Activated CD8-positive, alpha-beta T cell treated with anti-CD3 and anti-CD28 coated beads, Interleukin-2, amount 10 ng/mL, durations not matched to agents 7 days and 5 days (primary cell): ENCODE measurements around the gene ZNF653. TPM values are rescaled to one million over a fixed set of nuclear protein-coding genes. Genes with fewer than 3 reads are reported as not detected.

Experiments used
- ATAC-seq: fragments of 150-1000 bp; cut with Tn5 transposase; one replicate; pipeline ENCODE4 v1.10.0; 2021; ENCODE audit warnings: moderate library complexity
- CTCF ChIA-PET: fragments of 350-600 bp; sonication (Branson Sonifier 250); formaldehyde crosslinking; loops from one replicate; lab custom pipeline; 2021; ENCODE audit warnings: antibody characterized with exemption; lab: Charles Lee
- POLR2A ChIA-PET: fragments of 350-600 bp; sonication (Branson Sonifier 250); formaldehyde crosslinking; loops from one replicate; lab custom pipeline; 2021; ENCODE audit warnings: antibody characterized with exemption; lab: Charles Lee
- DNase-seq: peaks from one replicate; pipeline ENCODE4 v3.0.0-alpha.2; 2020
- H3K27ac Mint-ChIP-seq: one replicate; pipeline ENCODE4 v1.8.0; 2021; ENCODE audit warnings: mild to moderate bottlenecking, mixed read lengths
- H3K27me3 Mint-ChIP-seq: one replicate; pipeline ENCODE4 v1.8.0; 2021; ENCODE audit warnings: low read depth, mixed read lengths
- H3K36me3 Mint-ChIP-seq: one replicate; pipeline ENCODE4 v1.8.0; 2021; ENCODE audit warnings: low read depth, mixed read lengths
- H3K4me1 Mint-ChIP-seq: one replicate; pipeline ENCODE4 v1.8.0; 2021; ENCODE audit warnings: low read depth, mixed read lengths
- H3K4me3 Mint-ChIP-seq: one replicate; pipeline ENCODE4 v1.8.0; 2021; ENCODE audit warnings: mild to moderate bottlenecking, mixed read lengths
- H3K9me3 Mint-ChIP-seq: one replicate; pipeline ENCODE4 v1.8.0; 2022; ENCODE audit warnings: mixed read lengths; ENCODE audit not compliant: insufficient read depth
- total RNA-seq, 2 experiments: library from RNA; stranded (reverse); gene quantifications; one replicate each; pipeline ENCODE4 v1.2.3, GENCODE V29; 2021

ZNF653 gene
- total RNA-seq, 2 experiments from 2014 or later = 20.1 to 21.8 TPM

- ChIA-PET POLR2A (interaction anchor here (1.1 kb wide), 1 partner anchor 22 kb away, joined by 3 read pairs; no protein-coding TSS in a partner anchor), CTCF (no interaction called here)
- no peaks in the 10 kb centered on the region for H3K9me3 Mint-ChIP-seq
- H3K4me1 Mint-ChIP-seq = peaks cover 28% of the 10 kb centered on the region
- H3K27ac Mint-ChIP-seq = peak overlapping the region; percentile 39
- H3K4me3 Mint-ChIP-seq = peak overlapping the region; percentile 80
- H3K27me3 Mint-ChIP-seq = no peaks in the 10 kb centered on the region
- no peak for ATAC-seq
- DNase-seq = no peak
- H3K36me3 Mint-ChIP-seq = peaks cover 19% of the 10 kb centered on the region
Measured at GRCh38 chr19:11507370-11508078, 1.9 kb upstream of the ZNF653 start.

GRCh38 chr19:11506967-11507366 is 1.3 kb upstream of the ZNF653 start:
- CTCF ChIA-PET = no interaction called here
- Mint-ChIP-seq H3K4me3 (peak overlapping the region; percentile 80), H3K36me3 (peaks cover 17% of the 10 kb centered on the region), H3K27ac (peak overlapping the region; percentile 89), H3K27me3 (no peaks in the 10 kb centered on the region), H3K9me3 (no peaks in the 10 kb centered on the region), H3K4me1 (peaks cover 28% of the 10 kb centered on the region)
- ATAC-seq (no peak), DNase-seq (no peak)
- POLR2A ChIA-PET = interaction anchor here (1.1 kb wide), 1 partner anchor 21 kb away, joined by 3 read pairs; no protein-coding TSS in a partner anchor

- DNase-seq = no peak
- Mint-ChIP-seq H3K27ac (peak overlapping the region; percentile 89), H3K4me3 (peak overlapping the region; percentile 80), H3K4me1 (peaks cover 28% of the 10 kb centered on the region), H3K36me3 (peaks cover 13% of the 10 kb centered on the region), H3K9me3 (no peaks in the 10 kb centered on the region), H3K27me3 (no peaks in the 10 kb centered on the region)
- ChIA-PET CTCF (interaction anchor here (0.7 to 1.3 kb wide), 2 partner anchors 24 to 71 kb away, joined by 3 read pairs; partner anchors contain the start of gene PRKCSH), POLR2A (interaction anchor here (0.6 to 1.1 kb wide), 2 partner anchors 18 to 125 kb away, joined by 4 to 6 read pairs; no protein-coding TSS in a partner anchor)
- ATAC-seq = peak; percentile 37
Measured at GRCh38 chr19:11506101-11506555, 489 bp upstream of the ZNF653 start.

- Mint-ChIP-seq H3K36me3 (peaks cover 16% of the 10 kb centered on the region), H3K4me1 (peaks cover 29% of the 10 kb centered on the region), H3K9me3 (no peaks in the 10 kb centered on the region), H3K27ac (peak overlapping the region; percentile 89), H3K27me3 (no peaks in the 10 kb centered on the region), H3K4me3 (peak overlapping the region; percentile 80)
- ChIA-PET CTCF (interaction anchor here (1.3 kb wide), 1 partner anchor 70 kb away, joined by 3 read pairs; the partner anchor contains the start of gene PRKCSH), POLR2A (interaction anchor here (0.7 kb wide), 1 partner anchor 484 kb away, joined by 4 read pairs; no protein-coding TSS in a partner anchor)
- ATAC-seq (peak; percentile 94), DNase-seq (peak; percentile 98)
Measured at GRCh38 chr19:11505032-11505503, 571 bp downstream of the ZNF653 start.

DNA sequence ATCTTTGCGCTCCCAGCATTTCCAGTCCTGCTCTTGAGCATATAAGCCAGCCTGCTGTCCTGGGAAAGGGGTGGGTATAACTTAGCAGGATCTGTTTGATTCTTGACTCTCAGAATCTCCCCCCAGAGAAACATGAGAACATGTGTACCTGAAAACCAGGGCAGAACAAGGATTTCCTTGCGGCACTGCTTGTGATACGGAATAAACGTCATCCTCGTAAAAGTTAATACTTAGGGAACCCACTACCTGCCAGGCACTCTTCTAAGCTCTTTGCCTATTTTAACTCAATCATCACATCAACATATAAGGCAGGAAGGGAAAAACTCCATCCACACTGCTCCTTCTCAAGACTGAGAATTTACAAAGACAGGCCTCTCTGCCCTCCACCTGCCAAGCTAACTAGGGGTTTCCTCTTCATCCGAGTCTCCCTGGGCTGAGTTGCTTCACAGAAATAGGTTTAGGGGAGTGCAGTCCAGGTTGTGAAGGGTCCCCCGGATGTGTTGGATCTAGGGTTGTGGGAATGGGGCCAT is 1.1 kb downstream of the ZNF653 start:
- POLR2A ChIA-PET = interaction anchor here (0.7 kb wide), 1 partner anchor 484 kb away, joined by 4 read pairs; no protein-coding TSS in a partner anchor
- CTCF ChIA-PET = no interaction called here
- peak overlapping the region; percentile 80 for H3K4me3 Mint-ChIP-seq
- DNase-seq (no peak), ATAC-seq (no peak)
- peak overlapping the region; percentile 89 for H3K27ac Mint-ChIP-seq
- peaks cover 16% of the 10 kb centered on the region for H3K36me3 Mint-ChIP-seq
- H3K27me3 Mint-ChIP-seq = no peaks in the 10 kb centered on the region
- no peaks in the 10 kb centered on the region for H3K9me3 Mint-ChIP-seq
- H3K4me1 Mint-ChIP-seq = peaks cover 32% of the 10 kb centered on the region

DNA sequence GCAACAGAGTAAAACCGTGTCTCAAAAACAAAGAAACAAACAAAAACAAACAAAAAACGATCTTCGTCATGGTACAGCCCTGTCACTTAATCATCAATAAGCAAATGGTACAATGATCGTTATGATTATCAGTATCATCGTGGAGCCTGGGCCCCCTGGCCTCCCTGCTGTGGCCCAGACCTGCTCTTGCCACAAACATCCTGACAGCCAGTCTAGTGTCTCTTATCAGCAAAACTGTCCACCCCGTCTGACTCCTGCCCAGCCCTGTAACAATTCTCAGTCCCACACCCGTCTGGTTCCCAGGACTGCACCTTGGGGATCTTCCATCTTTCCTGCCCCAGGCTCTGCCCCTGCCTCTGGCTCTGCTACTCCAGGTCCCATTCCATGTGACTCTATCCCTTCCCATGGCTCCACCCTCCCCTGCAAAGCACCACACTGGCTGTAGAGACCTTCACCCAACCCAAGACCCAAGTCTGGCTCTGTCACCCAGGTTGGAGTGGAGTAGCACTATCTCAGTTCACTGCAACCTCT is 5.7 kb downstream of the ZNF653 start:
- no peaks in the 10 kb centered on the region for H3K27me3 Mint-ChIP-seq
- no peak for DNase-seq
- ChIA-PET CTCF (interaction anchor here (0.7 kb wide), 1 partner anchor 64 kb away, joined by 3 read pairs; the partner anchor contains the start of gene PRKCSH), POLR2A (no interaction called here)
- no peak overlapping the region for H3K4me3 Mint-ChIP-seq
- H3K9me3 Mint-ChIP-seq = no peaks in the 10 kb centered on the region
- peaks cover 13% of the 10 kb centered on the region for H3K4me1 Mint-ChIP-seq
- H3K27ac Mint-ChIP-seq = peak overlapping the region; percentile 13
- no peak for ATAC-seq
- H3K36me3 Mint-ChIP-seq = peaks cover 13% of the 10 kb centered on the region

DNA sequence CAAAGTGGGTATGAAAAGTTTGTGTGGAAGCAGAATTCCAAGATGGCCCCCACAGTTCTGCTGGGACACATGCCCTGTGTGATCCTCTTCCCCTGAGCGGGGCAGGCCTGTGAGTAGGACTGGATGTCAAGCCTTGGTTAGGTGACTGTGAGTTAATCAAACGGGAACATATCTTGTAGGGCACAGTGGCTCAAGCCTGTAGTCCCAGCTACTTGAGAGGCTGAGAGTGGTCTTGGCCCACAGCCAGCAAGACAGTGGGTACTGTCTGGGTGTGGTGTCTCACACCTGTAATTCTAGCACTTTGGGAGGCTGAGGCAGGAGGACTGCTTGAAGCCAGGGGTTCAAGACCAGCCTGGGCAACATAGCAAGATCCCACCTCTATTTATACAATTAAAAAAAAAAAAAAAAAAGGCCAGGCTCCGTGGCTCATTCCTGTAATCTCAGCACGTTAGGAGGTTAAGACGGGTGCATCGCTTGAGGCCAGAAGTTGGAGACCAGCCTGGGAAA is 6.4 kb downstream of the ZNF653 start:
- Mint-ChIP-seq H3K27me3 (no peaks in the 10 kb centered on the region), H3K9me3 (no peaks in the 10 kb centered on the region), H3K4me1 (peaks cover 6% of the 10 kb centered on the region), H3K36me3 (peaks cover 13% of the 10 kb centered on the region), H3K4me3 (no peak overlapping the region), H3K27ac (no peak overlapping the region)
- no peak for ATAC-seq
- ChIA-PET POLR2A (no interaction called here), CTCF (no interaction called here)
- no peak for DNase-seq

DNA sequence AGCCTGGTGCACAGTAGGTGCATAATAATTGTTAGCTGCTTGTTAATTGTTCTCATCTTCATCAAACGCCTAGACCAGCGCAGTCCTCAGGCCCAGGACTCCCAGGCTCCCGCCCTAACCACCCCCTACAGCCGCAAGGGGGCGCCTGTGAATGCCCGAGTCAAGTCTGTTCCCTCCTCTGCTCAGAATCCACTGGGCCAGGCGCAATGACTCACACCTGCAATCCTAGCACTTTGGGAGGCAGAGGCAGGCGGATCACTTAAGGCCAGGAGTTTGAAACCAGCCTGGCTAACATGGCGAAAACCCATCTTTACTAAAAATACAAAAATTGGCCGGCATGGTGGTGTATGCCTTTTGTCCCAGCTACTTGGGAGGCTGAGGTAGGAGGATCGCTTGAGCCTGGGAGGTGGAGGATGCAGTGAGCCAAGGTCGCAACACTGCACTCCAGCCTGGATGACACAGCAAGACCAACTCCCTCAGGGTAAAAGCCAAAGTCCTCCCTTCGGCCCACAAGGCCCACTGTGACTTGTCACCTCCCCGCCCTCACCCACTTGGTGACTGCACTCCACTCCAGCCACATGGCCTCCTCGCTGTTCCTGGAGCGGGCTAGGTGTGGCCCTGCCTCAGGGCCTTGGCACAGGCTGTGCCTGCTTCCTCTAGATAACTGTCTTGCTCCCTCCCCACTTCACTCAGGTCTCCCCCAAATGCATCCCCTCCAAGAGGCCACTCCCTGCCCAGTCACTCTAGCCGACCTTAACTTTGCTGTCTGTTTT is 9.1 kb downstream of the ZNF653 start:
- Mint-ChIP-seq H3K36me3 (peaks cover 15% of the 10 kb centered on the region), H3K9me3 (no peaks in the 10 kb centered on the region), H3K4me1 (peaks cover 4% of the 10 kb centered on the region), H3K4me3 (no peak overlapping the region), H3K27ac (peak overlapping the region; percentile 16), H3K27me3 (no peaks in the 10 kb centered on the region)
- ChIA-PET POLR2A (no interaction called here), CTCF (interaction anchor here (2.5 kb wide), 1 partner anchor 14 kb away, joined by 7 read pairs; no protein-coding TSS in a partner anchor)
- peak; percentile 78 for ATAC-seq
- DNase-seq = peak; percentile 73

- ATAC-seq = no peak
- H3K27me3 Mint-ChIP-seq = no peaks in the 10 kb centered on the region
- H3K27ac Mint-ChIP-seq = no peak overlapping the region
- H3K4me1 Mint-ChIP-seq = peaks cover 4% of the 10 kb centered on the region
- POLR2A ChIA-PET = no interaction called here
- no peak overlapping the region for H3K4me3 Mint-ChIP-seq
- peaks cover 14% of the 10 kb centered on the region for H3K36me3 Mint-ChIP-seq
- CTCF ChIA-PET = interaction anchor here (2.5 kb wide), 1 partner anchor 13 kb away, joined by 7 read pairs; no protein-coding TSS in a partner anchor
- H3K9me3 Mint-ChIP-seq = no peaks in the 10 kb centered on the region
- no peak for DNase-seq
Measured at GRCh38 chr19:11495885-11496284, 9.8 kb downstream of the ZNF653 start.

DNA sequence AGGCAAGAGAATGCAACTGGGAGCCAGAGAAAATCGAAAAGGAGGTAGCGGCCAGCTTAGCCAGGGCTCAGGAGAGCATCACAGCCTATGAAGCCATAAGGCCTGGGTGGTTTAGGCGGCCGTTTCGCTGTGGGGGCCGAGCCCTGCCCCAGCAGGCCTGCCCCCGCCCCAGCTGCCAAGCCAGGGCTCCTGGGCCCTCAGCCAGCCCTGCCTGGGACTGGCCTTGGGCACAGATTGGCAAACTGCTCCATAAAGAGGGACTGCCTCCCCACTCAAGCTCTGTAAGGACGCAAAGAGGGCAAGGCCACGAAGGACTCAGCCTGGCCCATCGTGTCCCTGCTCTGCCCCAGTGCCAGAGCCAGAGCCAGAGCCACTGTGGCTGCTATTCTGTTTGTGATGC is 10.2 kb downstream of the ZNF653 start:
- no peaks in the 10 kb centered on the region for H3K27me3 Mint-ChIP-seq
- H3K27ac Mint-ChIP-seq = no peak overlapping the region
- no peak for ATAC-seq
- no peak for DNase-seq
- H3K36me3 Mint-ChIP-seq = peaks cover 12% of the 10 kb centered on the region
- no peaks in the 10 kb centered on the region for H3K9me3 Mint-ChIP-seq
- CTCF ChIA-PET = interaction anchor here (1.4 kb wide), 1 partner anchor 13 kb away, joined by 6 read pairs; no protein-coding TSS in a partner anchor
- no peak overlapping the region for H3K4me3 Mint-ChIP-seq
- H3K4me1 Mint-ChIP-seq = peaks cover 4% of the 10 kb centered on the region
- POLR2A ChIA-PET = no interaction called here
